Stimulated activated CD4-positive, alpha-beta T cell treated with anti-CD3 and anti-CD28 coated beads, Interleukin-15, amount 100 ng/mL, for 24 hours (primary cell): ENCODE data around the gene PRKCB.
A peak's percentile ranks its signal among the peaks of the same experiment; 100 is the strongest.
"Not testable (repeated sequence)": the region's sequence is repeated elsewhere in the genome, so short reads cannot be mapped to it uniquely, and the experiment has no call there.

Experiments
- DNase-seq: peaks from one replicate; pipeline ENCODE4 v3.0.0-alpha.2; 2020

The PRKCB gene

GRCh38 chr16:24138575-24138974 lies 302.8 kb downstream of the PRKCB start:
- DNase-seq, result no peak

GRCh38 chr16:24139282-24139681 lies 303.5 kb downstream of the PRKCB start:
- DNase-seq, result peak; percentile 23

- no peak for DNase-seq
Observed at GRCh38 chr16:24140730-24141129, 304.9 kb downstream of the PRKCB start.

DNA sequence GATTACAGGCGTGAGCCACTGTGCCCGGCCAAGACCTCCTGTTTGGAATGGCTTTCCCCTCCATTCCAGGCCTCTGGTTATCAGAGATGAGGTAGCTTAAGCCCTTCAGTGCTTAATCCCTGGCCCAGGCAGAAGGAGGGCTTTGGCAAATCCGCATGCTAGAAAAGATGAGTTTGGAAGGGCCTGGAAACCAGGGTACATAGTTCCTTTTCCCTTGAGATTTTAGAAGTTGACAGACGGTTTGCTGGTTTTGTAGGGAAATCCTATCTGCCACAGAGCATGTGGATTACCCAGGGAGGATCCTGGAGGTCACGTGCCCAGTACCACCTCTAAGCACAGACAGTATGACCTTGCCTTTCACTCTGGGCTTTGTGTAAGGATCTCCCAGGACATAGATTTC lies 305.7 kb downstream of the PRKCB start:
- no peak for DNase-seq

- DNase-seq, result no peak
Observed at GRCh38 chr16:24141917-24142316, 306.1 kb downstream of the PRKCB start.

GRCh38 chr16:24145927-24146326 lies 310.1 kb downstream of the PRKCB start:
- no peak for DNase-seq

DNA sequence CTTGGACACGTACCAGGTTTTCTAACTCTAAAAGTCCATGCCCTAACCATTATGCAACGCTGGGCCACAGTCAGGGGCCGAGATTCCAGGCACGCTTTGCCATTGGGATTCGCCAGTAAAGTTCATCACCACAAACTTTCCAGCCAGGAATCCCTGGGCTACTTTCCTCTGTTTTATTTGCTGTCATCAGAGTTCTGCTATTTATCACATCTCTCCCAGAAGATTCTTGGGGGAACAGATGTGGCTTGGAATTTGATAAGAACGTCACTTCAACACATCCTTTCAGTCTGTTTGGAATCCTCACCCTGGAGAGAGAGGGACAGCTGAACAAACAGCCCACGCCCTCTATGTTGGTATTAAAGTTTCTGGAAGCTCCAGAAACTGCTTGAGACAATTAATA lies 310.7 kb downstream of the PRKCB start:
- no peak for DNase-seq

- DNase-seq, result no peak
Observed at GRCh38 chr16:24149102-24149501, 313.3 kb downstream of the PRKCB start.

- no peak for DNase-seq
Observed at GRCh38 chr16:24150282-24150681, 314.5 kb downstream of the PRKCB start.

DNA sequence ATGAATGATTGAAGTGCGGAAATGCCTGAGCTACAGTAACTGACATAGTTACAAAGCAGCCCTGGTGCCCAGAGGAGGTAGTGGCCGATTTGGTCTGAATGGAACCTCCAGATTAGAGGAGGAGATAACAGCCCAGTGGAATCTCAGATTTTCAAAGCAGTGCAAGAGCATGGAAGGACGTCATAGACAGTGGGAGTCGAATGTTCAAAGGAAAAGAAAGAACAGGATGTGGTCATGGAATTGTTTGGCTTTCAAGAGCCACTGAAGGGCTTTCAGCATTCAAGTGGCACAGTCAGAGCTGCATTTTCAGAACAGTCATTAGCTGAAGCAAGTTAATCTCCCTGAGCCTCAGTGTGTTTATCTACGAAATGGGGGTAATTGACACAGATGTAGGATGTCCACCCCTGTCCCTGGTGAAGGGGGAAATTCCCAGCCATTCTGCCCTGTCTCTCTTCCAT lies 315.7 kb downstream of the PRKCB start:
- DNase-seq, result peak; percentile 34

DNA sequence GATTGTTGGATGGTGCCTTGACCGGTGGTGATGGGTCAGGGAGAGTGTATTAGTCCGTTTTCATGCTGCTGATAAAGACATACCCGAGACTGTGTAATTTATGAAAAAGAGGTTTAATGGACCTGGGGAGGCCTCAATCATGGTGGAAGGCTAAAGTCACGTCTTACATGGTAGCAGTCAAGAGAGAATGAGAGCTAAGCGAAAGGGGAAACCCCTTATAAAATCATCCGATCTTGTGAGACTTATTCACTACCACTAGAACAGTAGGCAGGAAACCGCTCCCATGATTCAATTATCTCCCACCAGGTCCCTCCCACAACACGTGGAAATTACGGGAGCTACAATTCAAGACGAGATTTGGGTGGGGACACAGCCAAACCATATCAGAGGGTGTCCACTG lies 316.3 kb downstream of the PRKCB start:
- not testable (repeated sequence) for DNase-seq

- DNase-seq, result no peak
Observed at GRCh38 chr16:24152826-24153225, 317.0 kb downstream of the PRKCB start.

GRCh38 chr16:24156777-24157176 lies 321.0 kb downstream of the PRKCB start:
- no peak for DNase-seq

- no peak for DNase-seq
Observed at GRCh38 chr16:24163935-24164334, 328.2 kb downstream of the PRKCB start.

- no peak for DNase-seq
Observed at GRCh38 chr16:24164416-24164815, 328.6 kb downstream of the PRKCB start.

DNA sequence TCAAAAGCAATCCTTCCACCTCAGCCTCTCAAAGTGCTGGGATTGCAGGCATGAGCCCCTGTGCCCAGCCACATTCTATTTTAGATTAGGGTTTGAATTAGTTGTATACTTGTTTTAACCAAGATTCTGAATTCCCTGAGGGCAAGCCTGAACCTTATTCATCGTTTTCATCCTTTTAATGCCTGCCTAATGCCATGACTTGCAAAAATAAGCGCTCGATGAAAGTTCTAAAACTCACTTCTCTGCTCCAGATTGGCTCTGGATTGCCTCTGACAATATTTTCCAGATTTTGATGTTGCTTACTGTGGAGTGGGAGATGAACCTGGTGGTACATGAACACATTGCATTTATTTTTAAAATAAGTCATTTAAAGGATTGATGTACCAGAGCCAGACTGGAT lies 329.5 kb downstream of the PRKCB start:
- DNase-seq, result no peak

DNA sequence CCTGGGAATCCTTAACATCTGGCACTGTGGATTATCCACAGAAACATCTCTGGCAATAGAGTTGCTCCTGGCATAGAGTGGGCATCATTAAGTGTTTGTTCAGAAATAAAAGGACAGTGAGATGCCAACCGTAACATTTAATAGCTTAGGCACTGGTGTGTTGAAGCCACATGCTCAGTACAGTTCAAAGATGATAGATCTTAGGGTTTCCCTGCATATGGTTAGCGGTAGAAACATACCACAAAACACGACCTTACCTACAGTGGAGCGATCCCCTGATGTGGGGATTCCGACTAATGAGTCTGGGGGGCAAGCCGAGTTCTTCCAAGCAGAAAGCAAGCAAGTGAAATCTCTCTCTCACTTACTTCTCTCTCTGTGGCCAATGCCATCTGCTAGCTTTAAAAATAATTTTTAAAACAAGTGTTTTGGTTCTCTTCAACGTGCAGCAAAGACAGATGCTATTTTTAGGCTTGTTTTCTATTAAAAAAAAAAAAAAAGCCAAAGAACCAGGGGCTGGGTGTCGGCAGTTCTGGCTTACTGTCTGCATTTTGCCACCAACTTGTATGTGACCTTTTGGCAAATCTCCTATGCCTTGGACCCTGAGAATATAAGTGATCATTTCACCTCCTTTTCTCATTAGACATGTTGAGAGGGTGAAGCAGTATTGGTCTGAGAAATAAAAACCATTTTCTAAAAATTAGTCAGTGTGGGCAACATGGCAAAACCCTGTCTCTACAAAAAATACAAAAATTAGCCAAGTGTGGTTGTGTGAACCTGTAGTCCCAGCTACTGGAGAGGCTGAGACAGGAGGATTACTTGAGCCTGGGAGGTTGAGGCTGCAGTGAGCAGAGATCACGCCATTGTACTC lies 331.1 kb downstream of the PRKCB start:
- no peak for DNase-seq

DNA sequence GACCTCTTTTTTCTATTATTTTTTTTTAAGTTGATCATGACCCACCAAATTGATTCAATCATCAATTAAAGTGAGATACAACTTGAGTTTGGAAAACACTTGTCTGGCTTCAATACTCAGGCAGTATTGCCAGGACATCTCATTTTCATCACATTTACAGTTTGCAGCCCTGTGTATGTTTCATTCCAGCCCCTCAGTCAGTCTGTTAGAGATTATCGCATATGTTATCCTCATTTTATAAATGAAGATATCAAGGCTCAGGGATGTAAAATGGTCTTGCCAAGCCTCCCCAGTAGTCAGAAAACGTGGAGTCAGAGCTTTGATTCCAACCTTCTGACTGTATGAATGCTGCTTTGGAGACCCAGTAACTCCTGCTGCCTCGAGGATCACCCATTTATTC lies 333.1 kb downstream of the PRKCB start:
- DNase-seq, result no peak

GRCh38 chr16:24170407-24170806 lies 334.6 kb downstream of the PRKCB start:
- no peak for DNase-seq

- DNase-seq, result no peak
Observed at GRCh38 chr16:24174504-24174903, 338.7 kb downstream of the PRKCB start.

DNA sequence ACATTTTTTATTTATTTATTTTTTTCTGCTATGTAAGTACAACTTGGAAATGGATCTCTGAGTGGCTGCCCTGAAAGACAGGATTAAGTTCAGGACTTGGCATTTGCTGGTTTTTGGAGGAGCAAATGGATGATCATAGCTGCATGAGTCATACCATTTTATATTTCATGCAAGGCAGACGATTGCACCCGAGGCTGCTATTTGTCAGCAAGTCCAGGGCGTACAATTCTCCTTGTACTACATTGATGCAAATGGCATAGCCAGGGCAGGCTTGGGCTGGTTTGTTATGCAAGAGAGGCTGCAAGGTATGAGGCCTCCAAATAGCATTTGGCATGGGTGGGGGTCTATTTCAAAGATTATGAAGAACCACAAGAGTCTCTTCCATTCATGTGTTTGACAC lies 339.2 kb downstream of the PRKCB start:
- no peak for DNase-seq

GRCh38 chr16:24178496-24178895 lies 342.7 kb downstream of the PRKCB start:
- DNase-seq, result peak; percentile 14

DNA sequence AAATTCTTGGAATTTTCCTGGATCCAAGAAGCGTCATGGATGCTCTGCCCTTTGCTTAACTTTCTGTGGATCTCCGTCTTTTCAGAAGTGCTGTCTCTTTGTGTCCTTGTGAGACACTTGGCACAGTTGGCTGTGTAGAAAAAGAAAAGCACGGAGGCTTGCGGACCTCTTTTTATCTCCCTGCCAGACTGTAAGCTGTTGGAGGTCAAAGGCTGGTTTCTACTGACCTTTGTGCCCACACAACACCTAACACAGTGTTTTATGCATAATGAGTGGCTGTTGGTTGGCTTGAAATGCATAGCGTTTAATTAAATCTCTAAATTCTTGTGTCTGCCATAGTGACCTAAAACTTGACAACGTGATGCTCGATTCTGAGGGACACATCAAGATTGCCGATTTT lies 344.7 kb downstream of the PRKCB start:
- DNase-seq, result no peak

DNA sequence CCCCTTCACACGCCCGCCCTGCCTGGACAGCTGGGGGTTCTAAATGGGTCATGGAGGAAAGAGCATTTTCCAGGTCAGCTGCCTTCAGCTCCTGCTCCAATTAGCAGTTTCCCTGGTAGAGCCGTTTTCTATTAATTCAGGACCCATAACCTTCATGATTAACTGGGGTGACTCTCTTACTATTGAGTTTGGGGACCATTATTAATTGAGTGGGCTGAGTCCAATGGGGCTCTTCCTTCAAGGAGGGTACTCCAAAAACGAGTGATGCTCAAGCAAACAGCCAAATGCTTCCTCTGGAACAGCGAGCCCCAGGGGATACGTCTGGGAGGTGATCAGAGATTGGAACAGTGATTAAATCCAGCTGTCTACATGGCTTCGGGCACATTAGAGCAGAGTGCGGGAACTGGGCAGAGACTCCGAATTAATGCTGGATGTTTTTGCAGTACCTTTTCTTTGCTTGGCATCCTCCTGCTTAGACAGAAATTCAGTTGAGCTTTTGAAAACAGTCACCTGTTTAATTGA lies 352.3 kb downstream of the PRKCB start:
- DNase-seq, result no peak
